ENCODE measurements around the gene DCC.

- no peak for TF ChIP-seq ELK1 (IDR thresholded peaks at IDR 0.05; ENCODE audit: low read depth, low read length)
- TF ChIP-seq CTCF (IDR thresholded peaks at IDR 0.05), result no peak
- TF ChIP-seq MAX (IDR thresholded peaks at IDR 0.05), result no peak
- no peak for TF ChIP-seq POLR2A (IDR thresholded peaks at IDR 0.05; ENCODE audit: low read length)
- TF ChIP-seq ESRRA (IDR thresholded peaks at IDR 0.05; ENCODE audit: borderline replicate concordance, low read length), result no peak
- no peak for TF ChIP-seq RCOR1 (IDR thresholded peaks at IDR 0.05; ENCODE audit: low read depth, low read length)
- TF ChIP-seq RNF2 (IDR thresholded peaks at IDR 0.05; ENCODE audit: borderline replicate concordance, low read depth), result no peak
- no peak for TF ChIP-seq RAD21 (conservative IDR thresholded peaks at IDR 0.05 in 1 of 2, IDR thresholded peaks at IDR 0.05 in 1 of 2)
- no peak for TF ChIP-seq KDM1A (IDR thresholded peaks at IDR 0.05; ENCODE audit: low read depth)
- TF ChIP-seq CHD2 (IDR thresholded peaks at IDR 0.05; ENCODE audit: low read length, partially characterized antibody), result no peak
- TF ChIP-seq HOXA7 (CRISPR knock-in tag; IDR thresholded peaks at IDR 0.05), result no peak
- TF ChIP-seq CEBPB (IDR thresholded peaks at IDR 0.05), result no peak
- TF ChIP-seq RFX5 (IDR thresholded peaks at IDR 0.05), result no peak
- no peak for TF ChIP-seq ZSCAN20 (CRISPR knock-in tag; IDR thresholded peaks at IDR 0.05)
Measured at GRCh38 chr18:52475325-52475724, 135.3 kb downstream of the DCC start.

All from A549 (cell line).